HCT116 (cell line): ENCODE measurements around the gene PLA2G2C. TPM values are rescaled to one million over a fixed set of nuclear protein-coding genes. Genes with fewer than 3 reads are reported as not detected.

Source experiments
- ATAC-seq: fragments of 200-7000 bp; cut with Tn5 transposase; 2 replicates; pipeline ENCODE4 v1.9.1; 2020; ENCODE audit warnings: mild to moderate bottlenecking, moderate library complexity
- BruUV-seq: library from RNA; stranded (reverse); fragments of 400-500 nt; replicated peaks from 2 replicates; lab custom pipeline; 2021; lab: Mats Ljungman, UMichigan
- CTCF ChIA-PET: fragments of 300-600 bp; sonication (Branson Sonifier 250); formaldehyde crosslinking; loops from one replicate; lab custom pipeline; 2021; ENCODE audit warnings: antibody characterized with exemption; lab: Charles Lee
- POLR2A ChIA-PET: fragments of 300-600, 350-600 bp; sonication (Branson Sonifier 250); formaldehyde crosslinking; loops from one replicate; lab custom pipeline; 2021; ENCODE audit warnings: antibody characterized with exemption; lab: Charles Lee
- RAD21 ChIA-PET, 2 experiments: fragments of 300-600 bp; sonication (Branson Sonifier 250); formaldehyde crosslinking; loops; one replicate each; lab custom pipeline; 2023; ENCODE audit warnings: low total read pairs in 2 of 2; ENCODE audit not compliant: uncharacterized antibody in 2 of 2, unreplicated experiment in 2 of 2, low non-redundant PET in 1 of 2; lab: Charles Lee
- DNase-seq: peaks from one replicate; pipeline ENCODE4 v3.0.0-alpha.2; 2010; ENCODE audit warnings: low read depth, low spot score
- H2AFZ ChIP-seq: fragments of 200-600 bp; shearing (Covaris generic), sonication (generic); 2 replicates; pipeline ENCODE4 v1.6.1; 2017; ENCODE audit warnings: low read depth, mixed run types, mixed read lengths, antibody characterized with exemption, low read length; ENCODE audit not compliant: poor library complexity, severe bottlenecking
- H3K27ac ChIP-seq: 2 replicates; pipeline ENCODE4 v1.5.1; 2012; ENCODE audit warnings: low read depth, low read length
- H3K27me3 ChIP-seq: fragments of 200-600 bp; sonication (generic); 2 replicates; pipeline ENCODE4 v1.6.1; 2016; ENCODE audit warnings: mixed run types, low read length, mixed read lengths; ENCODE audit not compliant: insufficient read depth
- H3K36me3 ChIP-seq, 2 experiments: fragments of 200-500 bp in 1 of 2; fragments of 200-600 bp in 1 of 2; sonication (Bioruptor generic) in 1 of 2; sonication (generic) in 1 of 2; 2 replicates each; pipeline versions ENCODE4 v1.5.1 to v1.6.1; 2014 to 2016; ENCODE audit warnings: low read length in 2 of 2, inconsistent platforms in 1 of 2, mixed read lengths in 1 of 2, mixed run types in 1 of 2; ENCODE audit not compliant: insufficient read depth in 2 of 2, control insufficient read depth in 1 of 2
- H3K4me1 ChIP-seq, 2 experiments: fragments of 200-600 bp in 1 of 2; sonication (generic) in 1 of 2; 2 replicates each; pipeline versions ENCODE4 v1.5.1 to v1.6.1; 2012 to 2017; ENCODE audit warnings: low read length in 2 of 2, inconsistent platforms in 1 of 2, mild to moderate bottlenecking in 1 of 2, mixed read lengths in 1 of 2, mixed run types in 1 of 2, moderate library complexity in 1 of 2; ENCODE audit not compliant: insufficient read depth in 2 of 2, control insufficient read depth in 1 of 2
- H3K4me2 ChIP-seq: fragments of 200-600 bp; sonication (generic); 2 replicates; pipeline ENCODE4 v1.6.1; 2017; ENCODE audit warnings: mixed run types, low read length, mixed read lengths
- H3K4me3 ChIP-seq, 2 experiments: fragments of 200-600 bp in 1 of 2; sonication (generic) in 1 of 2; replicated peaks in 1 of 2; 2 replicates each; pipeline ENCODE4 v1.5.1; 2011 to 2016; ENCODE audit warnings: low read length in 2 of 2, control low read depth in 1 of 2, low read depth in 1 of 2, mild to moderate bottlenecking in 1 of 2, mixed read lengths in 1 of 2, mixed run types in 1 of 2
- H3K79me2 ChIP-seq: fragments of 200-600 bp; sonication (generic); 2 replicates; pipeline ENCODE4 v1.6.1; 2017; ENCODE audit warnings: mild to moderate bottlenecking, mixed run types, low read length, moderate library complexity, mixed read lengths; ENCODE audit not compliant: insufficient read depth
- H3K9ac ChIP-seq: fragments of 200-600 bp; sonication (generic); 2 replicates; pipeline ENCODE4 v1.6.1; 2016; ENCODE audit warnings: low read length, mixed read lengths
- H3K9me2 ChIP-seq: fragments of 200-600 bp; sonication (generic), shearing (Covaris generic); 2 replicates; pipeline ENCODE4 v1.6.1; 2017; ENCODE audit warnings: mixed run types, mild to moderate bottlenecking, moderate library complexity; ENCODE audit not compliant: insufficient read depth
- H3K9me3 ChIP-seq, 2 experiments: fragments of 200-500 bp in 1 of 2; fragments of 200-600 bp in 1 of 2; sonication (Bioruptor generic) in 1 of 2; sonication (generic) in 1 of 2; 2 replicates each; pipeline ENCODE4 v1.6.1; 2014 to 2017; ENCODE audit warnings: low read length in 2 of 2, mixed read lengths in 2 of 2, inconsistent platforms in 1 of 2, low read depth in 1 of 2, mild to moderate bottlenecking in 1 of 2, mixed run types in 1 of 2, moderate library complexity in 1 of 2; ENCODE audit not compliant: control insufficient read depth in 1 of 2, insufficient read depth in 1 of 2
- H4K20me1 ChIP-seq: fragments of 200-600 bp; sonication (generic), shearing (Covaris generic); 2 replicates; pipeline ENCODE4 v1.6.1; 2017; ENCODE audit warnings: mixed run types, mild to moderate bottlenecking, moderate library complexity; ENCODE audit not compliant: insufficient read depth
- ATF3 ChIP-seq: IDR thresholded peaks from 2 replicates; pipeline ENCODE4 v1.6.1; 2012
- CBX3 ChIP-seq: IDR thresholded peaks from 2 replicates; pipeline ENCODE4 v1.6.1; 2012; ENCODE audit warnings: low read depth
- CEBPB ChIP-seq: IDR thresholded peaks from 2 replicates; pipeline ENCODE4 v1.6.1; 2012; ENCODE audit warnings: low read depth
- CTCF ChIP-seq, 3 experiments: fragments of 200-600 bp in 1 of 3; sonication (generic) in 1 of 3; IDR thresholded peaks in 2 of 3; conservative IDR thresholded peaks in 1 of 3; 2 replicates each; pipeline ENCODE4 v1.5.1; 2012 to 2017; ENCODE audit warnings: low read depth in 2 of 3, low read length in 2 of 3, antibody characterized with exemption in 1 of 3, borderline replicate concordance in 1 of 3, control low read depth in 1 of 3, mild to moderate bottlenecking in 1 of 3, mixed read lengths in 1 of 3, mixed run types in 1 of 3, moderate library complexity in 1 of 3; ENCODE audit not compliant: insufficient read depth in 1 of 3
- EGR1 ChIP-seq: IDR thresholded peaks from 2 replicates; pipeline ENCODE4 v1.6.1; 2012; ENCODE audit warnings: low read depth
- ELF1 ChIP-seq: IDR thresholded peaks from 2 replicates; pipeline ENCODE4 v1.6.1; 2012; ENCODE audit warnings: low read depth, borderline replicate concordance
- EZH2 ChIP-seq: fragments of 200-600 bp; sonication (generic); IDR thresholded peaks from 2 replicates; pipeline ENCODE4 v1.6.1; 2017; ENCODE audit warnings: antibody characterized with exemption, mixed run types
- FOSL1 ChIP-seq: IDR thresholded peaks from 2 replicates; pipeline ENCODE4 v1.6.1; 2012; ENCODE audit warnings: low read depth
- JUND ChIP-seq: IDR thresholded peaks from 2 replicates; pipeline ENCODE4 v1.6.1; 2012
- MAX ChIP-seq: IDR thresholded peaks from 2 replicates; pipeline ENCODE4 v1.6.1; 2012
- POLR2AphosphoS5 ChIP-seq: IDR thresholded peaks from 2 replicates; pipeline ENCODE4 v1.6.1; 2011; ENCODE audit warnings: mild to moderate bottlenecking, low read depth, low read length, moderate library complexity
- RAD21 ChIP-seq: IDR thresholded peaks from 2 replicates; pipeline ENCODE4 v1.6.1; 2012; ENCODE audit warnings: low read depth, mild to moderate bottlenecking
- REST ChIP-seq: IDR thresholded peaks from 2 replicates; pipeline ENCODE4 v1.6.1; 2012; ENCODE audit warnings: low read depth
- SIN3A ChIP-seq: IDR thresholded peaks from 2 replicates; pipeline ENCODE4 v1.6.1; 2012; ENCODE audit warnings: low read depth
- SP1 ChIP-seq: IDR thresholded peaks from 2 replicates; pipeline ENCODE4 v1.6.1; 2012; ENCODE audit warnings: low read depth
- TCF7L2 ChIP-seq: IDR thresholded peaks from 2 replicates; pipeline ENCODE4 v1.7.0; 2011; ENCODE audit warnings: borderline replicate concordance, inconsistent platforms; ENCODE audit not compliant: insufficient read depth, insufficient read length; ENCODE audit errors: extremely low read depth
- YY1 ChIP-seq: IDR thresholded peaks from 2 replicates; pipeline ENCODE4 v1.6.1; 2011; ENCODE audit warnings: low read length, low read depth, moderate library complexity, mild to moderate bottlenecking; ENCODE audit not compliant: insufficient replicate concordance; ENCODE audit errors: extremely low read depth
- ZFX ChIP-seq: fragments of 450-650 bp; IDR thresholded peaks from 2 replicates; pipeline ENCODE4 v1.6.1; 2017
- intact Hi-C: fragments of 100-400 bp; cut with micrococcal nuclease; formaldehyde crosslinking; loops from 2 replicates; pipeline ENCODE4 v1.10.0; 2022
- total RNA-seq: library from RNA; stranded (reverse); gene quantifications from one replicate; pipeline ENCODE4 v1.2.1, GENCODE V29; 2021; ENCODE audit not compliant: unreplicated experiment

Gene PLA2G2C
- total RNA-seq, 1 experiment from 2014 or later = not detected

- Histone ChIP-seq H3K9ac (no peak overlapping the region), H3K4me1 (peaks cover 0 to 3% of the 10 kb centered on the region in 2 experiments; a peak in 1 of 4 replicates), H3K9me2 (no peaks in the 10 kb centered on the region), H3K4me3 (no peak overlapping the region), H3K27ac (no peak overlapping the region), H2AFZ (no peak overlapping the region), H3K9me3 (no peaks in the 10 kb centered on the region)
- ChIA-PET POLR2A (no interaction called here), RAD21 (no interaction called here)
- no TSS peak for BruUV-seq
- no peak for ATAC-seq
- intact Hi-C loops = no loop called here
- TF ChIP-seq SIN3A (no peak), ATF3 (no peak), SP1 (no peak), RAD21 (no peak), REST (no peak), MAX (no peak), ZFX (no peak), CTCF (IDR thresholded peaks at IDR 0.05 in 2 of 3, conservative IDR thresholded peaks at IDR 0.05 in 1 of 3; ENCODE audit: borderline replicate concordance in 1 of 3, insufficient read depth in 1 of 3, low read depth in 2 of 3, low read length in 2 of 3) (no peak), CEBPB (no peak), YY1 (no peak), POLR2AphosphoS5 (no peak), JUND (no peak), ELF1 (no peak), EGR1 (no peak), FOSL1 (no peak), EZH2 (no peak), CBX3 (no peak), TCF7L2 (no peak)
- TF ChIP-seq, all 23 proteins: peak for 0
- H3K4me2 ChIP-seq = no peak overlapping the region
- H3K27me3 ChIP-seq = peaks cover 12% of the 10 kb centered on the region; the same call in 1 of the 2 replicates
- H3K79me2 ChIP-seq = no peaks in the 10 kb centered on the region
- no peaks in the 10 kb centered on the region for H4K20me1 ChIP-seq
- CTCF ChIA-PET = no interaction called here
- no peak for DNase-seq
- H3K36me3 ChIP-seq = no peaks in the 10 kb centered on the region
Measured at GRCh38 chr1:20199403-20199802, 13.1 kb upstream of the PLA2G2C start.
